GM12864 (cell line): Measurements from ENCODE around the gene KDM4D.
A peak's percentile ranks its signal among the peaks of the same experiment; 100 is the strongest.

Source experiments
- DNase-seq: peaks from one replicate; pipeline ENCODE4 v3.0.0-alpha.2; 2011; ENCODE audit warnings: low read depth
- H3K4me3 ChIP-seq: 2 replicates; pipeline ENCODE4 v1.5.1; 2011; ENCODE audit warnings: mild to moderate bottlenecking, low read depth, low read length, control low read depth
- TF ChIP-seq, protein P1 (sequence below): IDR thresholded peaks from 2 replicates; pipeline ENCODE4 v1.5.1; 2011; ENCODE audit warnings: low read depth, mild to moderate bottlenecking, moderate library complexity, low read length, control low read depth, inconsistent platforms; ENCODE audit errors: missing control alignments

Gene KDM4D

DNA sequence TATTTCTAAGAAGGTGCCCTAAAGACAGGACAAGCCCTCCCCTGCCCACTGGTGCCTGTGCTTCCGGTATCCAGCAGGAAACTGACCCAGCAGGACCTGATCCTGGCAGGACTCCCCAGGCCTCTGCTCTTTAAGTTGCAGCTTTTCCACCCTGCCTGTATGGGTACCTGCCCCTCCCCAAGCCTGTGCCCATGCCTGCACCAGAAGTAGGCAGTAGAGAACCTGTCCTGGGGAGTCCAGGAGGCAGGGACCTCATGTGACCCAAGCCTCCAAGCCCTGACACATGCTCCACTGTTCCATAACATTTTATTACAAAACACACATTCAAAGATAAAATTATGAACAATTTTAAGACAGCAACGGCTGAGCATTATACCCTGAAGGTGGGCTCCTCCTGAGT lies 14.3 kb upstream of the KDM4D start:
- TF ChIP-seq, protein P1, sequence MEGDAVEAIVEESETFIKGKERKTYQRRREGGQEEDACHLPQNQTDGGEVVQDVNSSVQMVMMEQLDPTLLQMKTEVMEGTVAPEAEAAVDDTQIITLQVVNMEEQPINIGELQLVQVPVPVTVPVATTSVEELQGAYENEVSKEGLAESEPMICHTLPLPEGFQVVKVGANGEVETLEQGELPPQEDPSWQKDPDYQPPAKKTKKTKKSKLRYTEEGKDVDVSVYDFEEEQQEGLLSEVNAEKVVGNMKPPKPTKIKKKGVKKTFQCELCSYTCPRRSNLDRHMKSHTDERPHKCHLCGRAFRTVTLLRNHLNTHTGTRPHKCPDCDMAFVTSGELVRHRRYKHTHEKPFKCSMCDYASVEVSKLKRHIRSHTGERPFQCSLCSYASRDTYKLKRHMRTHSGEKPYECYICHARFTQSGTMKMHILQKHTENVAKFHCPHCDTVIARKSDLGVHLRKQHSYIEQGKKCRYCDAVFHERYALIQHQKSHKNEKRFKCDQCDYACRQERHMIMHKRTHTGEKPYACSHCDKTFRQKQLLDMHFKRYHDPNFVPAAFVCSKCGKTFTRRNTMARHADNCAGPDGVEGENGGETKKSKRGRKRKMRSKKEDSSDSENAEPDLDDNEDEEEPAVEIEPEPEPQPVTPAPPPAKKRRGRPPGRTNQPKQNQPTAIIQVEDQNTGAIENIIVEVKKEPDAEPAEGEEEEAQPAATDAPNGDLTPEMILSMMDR, result no peak
- no peak for DNase-seq
- H3K4me3 ChIP-seq, result no peak overlapping the region

- no peak for DNase-seq
- H3K4me3 ChIP-seq, result no peak overlapping the region
- TF ChIP-seq, protein P1, result no peak
These were observed 13.0 kb upstream of the KDM4D start for GRCh38 chr11:94960488-94960887.

DNA sequence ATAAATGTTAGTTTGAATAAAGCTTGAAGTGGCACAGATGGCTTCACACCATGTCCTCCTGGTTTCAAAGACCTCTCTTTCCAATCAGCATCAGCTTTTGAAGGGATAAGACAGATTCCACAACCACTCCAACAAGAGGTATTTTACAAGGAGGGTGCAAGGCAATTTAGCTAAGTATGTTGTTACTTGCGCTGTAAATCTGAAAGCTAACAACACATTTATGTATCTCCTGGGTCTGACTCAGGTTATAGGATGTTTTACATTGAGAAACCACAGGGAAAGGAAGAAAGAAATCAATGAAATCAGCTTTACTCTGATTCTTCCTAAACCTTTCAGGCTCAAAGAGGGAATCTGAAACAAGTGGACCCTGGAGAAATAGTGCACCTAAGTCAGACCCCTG lies 12.3 kb upstream of the KDM4D start:
- TF ChIP-seq, protein P1, result no peak
- DNase-seq, result no peak
- H3K4me3 ChIP-seq, result no peak overlapping the region

DNA sequence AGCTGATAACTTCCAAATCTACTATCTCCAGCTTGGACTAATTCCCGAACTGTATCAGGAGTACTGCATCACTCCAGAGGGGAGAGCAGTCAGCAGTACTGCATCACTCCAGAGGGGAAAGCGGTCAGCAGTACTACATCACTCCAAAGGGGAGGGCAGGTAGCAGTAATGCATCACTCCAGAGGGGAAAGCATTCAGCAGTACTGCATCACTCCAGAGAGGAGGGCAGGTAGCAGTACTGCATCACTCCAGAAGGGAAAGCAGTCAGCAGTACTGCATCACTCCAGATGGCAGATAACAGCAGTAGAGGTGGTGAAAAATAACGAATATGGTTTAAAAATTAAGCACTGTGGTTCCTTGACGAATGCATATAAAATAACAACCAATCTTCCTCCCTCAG lies 8.6 kb upstream of the KDM4D start:
- DNase-seq, result no peak
- H3K4me3 ChIP-seq, result no peak overlapping the region
- TF ChIP-seq, protein P1, result no peak

DNA sequence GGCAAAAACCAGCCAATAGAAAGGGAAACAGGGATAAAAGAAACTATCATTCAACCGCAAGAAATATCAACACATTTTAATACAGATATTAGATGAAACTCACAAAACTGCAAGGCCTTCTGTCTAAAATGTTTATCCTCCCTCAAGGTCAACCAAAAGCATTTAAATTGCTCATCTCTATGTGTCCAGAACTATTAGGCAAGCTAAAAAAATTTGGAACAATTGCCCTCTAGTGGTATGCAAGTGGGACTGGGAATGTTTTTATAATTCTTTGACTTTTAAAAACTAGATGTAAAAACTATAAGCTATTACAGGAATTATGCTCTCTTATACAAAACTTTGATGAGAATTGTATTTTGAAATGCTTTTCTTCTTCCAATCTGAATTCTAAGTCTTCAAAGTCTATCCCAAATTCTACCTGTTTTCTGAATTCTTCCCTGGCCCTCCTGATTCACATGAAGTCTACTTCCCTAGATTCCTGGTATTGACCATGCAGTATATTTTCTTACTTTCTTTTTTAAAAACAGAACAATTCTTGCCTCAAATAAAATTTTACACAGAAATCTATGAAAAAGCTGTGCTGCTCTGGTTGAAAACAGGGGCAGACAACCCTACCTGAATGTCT lies 5.1 kb upstream of the KDM4D start:
- DNase-seq, result no peak
- H3K4me3 ChIP-seq, result no peak overlapping the region
- TF ChIP-seq, protein P1, result peak; percentile 35

GRCh38 chr11:94972700-94973098 lies 810 bp upstream of the KDM4D start:
- no peak for DNase-seq
- TF ChIP-seq, protein P1, result no peak

GRCh38 chr11:94974178-94974577 lies 669 bp downstream of the KDM4D start:
- no peak for DNase-seq
- TF ChIP-seq, protein P1, result no peak
- H3K4me3 ChIP-seq, result peak overlapping the region; percentile 96

More at GRCh38 chr11:94972700-94973098, 810 bp upstream of the KDM4D start:
- peak overlapping the region; percentile 96 for H3K4me3 ChIP-seq
